GM18909 (cell line): ENCODE results near the gene TMEM141.

Experiments used
- ATAC-seq: cut with Tn5 transposase; IDR thresholded peaks from one replicate; pipeline ENCODE4 v1.9.1; 2021; ENCODE audit warnings: mild to moderate bottlenecking; ENCODE audit not compliant: unreplicated experiment, poor library complexity

TMEM141 gene

GRCh38 chr9:136842380-136842948 is 51.3 kb downstream of the TMEM141 start, which contains the start of gene AJM1:
Gene AJM1, plus strand, starts transcription at chr9:136842478. Its CDS starts 1,937 bp downstream, at chr9:136844415.
- peak; percentile 74 for ATAC-seq
